K562 (cell line): ENCODE measurements around the gene RASEF. TPM values are rescaled to one million over a fixed set of nuclear protein-coding genes. Genes with fewer than 3 reads are reported as not detected.

Experiments
- ATAC-seq: fragments of 200-7000 bp; cut with Tn5 transposase; 3 replicates; pipeline ENCODE4 v1.9.1; 2020; ENCODE audit warnings: moderate library complexity
- BruUV-seq: library from RNA; stranded (reverse); fragments of 400-500 nt; replicated peaks from 2 replicates; lab custom pipeline; 2021; lab: Mats Ljungman, UMichigan
- CTCF ChIA-PET: fragments of 300-600 bp; formaldehyde crosslinking; extraction: SDS; loops from one replicate; lab custom pipeline; 2021; ENCODE audit warnings: low intra/inter-chr PET ratio; lab: Yijun Ruan, JAX
- POLR2A ChIA-PET: fragments of 300-600, 350-650 bp; sonication (Branson Sonifier 250); formaldehyde crosslinking; extraction: SDS; loops from one replicate; lab custom pipeline; 2021; ENCODE audit warnings: antibody characterized with exemption, inconsistent platforms; lab: Yijun Ruan, JAX
- DNase-seq, 4 experiments: peaks; one replicate each; pipeline versions ENCODE4 v3.0.0 to v3.0.0-alpha.2; 2011 to 2018; ENCODE audit warnings: low spot score in 3 of 4, mixed read lengths in 3 of 4; ENCODE audit errors: extremely low read depth in 1 of 4
- FAIRE-seq: peaks from 2 replicates; lab custom pipeline; 2011; peaks lifted over from hg19 to GRCh38; lab: Jason Lieb, UNC
- H2AFZ ChIP-seq: 2 replicates; pipeline ENCODE4 v1.6.0; 2011; ENCODE audit warnings: low read depth, low read length, control low read depth, inconsistent platforms
- H3K27ac ChIP-seq: fragments of 200-600 bp; 3 replicates; pipeline ENCODE4 v1.8.0; 2011; ENCODE audit warnings: low read depth, mild to moderate bottlenecking, control low read depth, inconsistent platforms, low read length, moderate library complexity, mixed read lengths; ENCODE audit errors: extremely low read depth
- H3K27me3 ChIP-seq, 2 experiments: fragments of 300-600 bp in 1 of 2; 2 replicates in 1 of 2; 3 replicates in 1 of 2; pipeline versions ENCODE4 v1.6.0 to v1.8.0; 2011; ENCODE audit warnings: inconsistent platforms in 2 of 2, low read length in 2 of 2, mild to moderate bottlenecking in 1 of 2, mixed read lengths in 1 of 2, moderate library complexity in 1 of 2; ENCODE audit not compliant: control insufficient read depth in 2 of 2, insufficient read depth in 2 of 2
- H3K36me3 ChIP-seq: fragments of 300-600 bp; 3 replicates; pipeline ENCODE4 v1.8.0; 2011; ENCODE audit warnings: mild to moderate bottlenecking, low read length, inconsistent platforms; ENCODE audit not compliant: control insufficient read depth, insufficient read depth
- H3K4me1 ChIP-seq, 2 experiments: fragments of 200-600 bp in 1 of 2; replicated peaks in 1 of 2; 2 replicates in 1 of 2; 3 replicates in 1 of 2; pipeline versions ENCODE4 v1.5.1 to v1.8.0; 2011; ENCODE audit warnings: inconsistent platforms in 2 of 2, low read length in 2 of 2, mild to moderate bottlenecking in 1 of 2, mixed read lengths in 1 of 2, moderate library complexity in 1 of 2; ENCODE audit not compliant: control insufficient read depth in 2 of 2, insufficient read depth in 2 of 2
- H3K4me2 ChIP-seq: 2 replicates; pipeline ENCODE4 v1.6.1; 2011; ENCODE audit warnings: low read length, control low read depth, inconsistent platforms, mixed read lengths; ENCODE audit not compliant: insufficient read depth
- H3K4me3 ChIP-seq: fragments of 200-600 bp; sonication (generic), shearing (Covaris generic); 2 replicates; pipeline ENCODE4 v1.5.1; 2016; ENCODE audit warnings: control low read depth, inconsistent platforms
- H3K79me2 ChIP-seq: fragments of 200-600 bp; 3 replicates; pipeline ENCODE4 v1.8.0; 2011; ENCODE audit warnings: low read length, inconsistent platforms; ENCODE audit not compliant: control insufficient read depth, insufficient read depth
- H3K9ac ChIP-seq, 2 experiments: 2 replicates each; pipeline versions ENCODE4 v1.6.0 to v1.6.1; 2011; ENCODE audit warnings: low read depth in 2 of 2, low read length in 2 of 2, control low read depth in 1 of 2, inconsistent platforms in 1 of 2, mild to moderate bottlenecking in 1 of 2, mixed read lengths in 1 of 2; ENCODE audit not compliant: insufficient read depth in 1 of 2
- H3K9me1 ChIP-seq: one replicate; pipeline ENCODE4 v1.6.0; 2011; ENCODE audit warnings: inconsistent platforms, mild to moderate bottlenecking, low read length, moderate library complexity; ENCODE audit not compliant: control insufficient read depth, insufficient read depth
- H3K9me3 ChIP-seq: replicated peaks from 2 replicates; pipeline ENCODE4 v1.5.1; 2011; ENCODE audit warnings: low read depth, low read length, inconsistent platforms; ENCODE audit not compliant: control insufficient read depth, insufficient read depth
- H4K20me1 ChIP-seq: replicated peaks from 2 replicates; pipeline ENCODE4 v1.6.1; 2011; ENCODE audit warnings: low read length, inconsistent platforms, mixed read lengths; ENCODE audit not compliant: control insufficient read depth, insufficient read depth
- C11orf30 ChIP-seq: fragments of 450-650 bp; IDR thresholded peaks from 2 replicates; pipeline ENCODE4 v1.6.1; 2016; ENCODE audit warnings: low read depth, mild to moderate bottlenecking
- E2F6 ChIP-seq, 2 experiments: IDR thresholded peaks; 2 replicates each; pipeline ENCODE4 v1.6.1; 2011; ENCODE audit warnings: borderline replicate concordance in 1 of 2, control low read depth in 1 of 2, low read depth in 1 of 2, low read length in 1 of 2, mild to moderate bottlenecking in 1 of 2, mixed read lengths in 1 of 2, moderate library complexity in 1 of 2; ENCODE audit not compliant: insufficient read depth in 1 of 2, insufficient read length in 1 of 2, poor library complexity in 1 of 2, severe bottlenecking in 1 of 2; ENCODE audit errors: extremely low read depth in 1 of 2
- HDAC8 ChIP-seq: fragments of 450-650 bp; IDR thresholded peaks from 2 replicates; pipeline ENCODE4 v1.6.1; 2016; ENCODE audit warnings: mild to moderate bottlenecking, missing genetic modification characterization, moderate library complexity, missing compliant biosample characterization
- KAT8 ChIP-seq: fragments of 450-650 bp; IDR thresholded peaks from 2 replicates; pipeline ENCODE4 v1.6.1; 2016; ENCODE audit warnings: low read depth, mild to moderate bottlenecking
- RCOR1 ChIP-seq, 2 experiments: IDR thresholded peaks; 2 replicates each; pipeline ENCODE4 v1.6.1; 2012; ENCODE audit warnings: low read depth in 2 of 2, low read length in 2 of 2, borderline replicate concordance in 1 of 2, improper control_type of control experiment in 1 of 2
- SETDB1 ChIP-seq: IDR thresholded peaks from one replicate; pipeline ENCODE4 v1.6.1; 2012; ENCODE audit warnings: low read length, control low read depth, inconsistent platforms
- SUPT5H ChIP-seq: fragments of 450-650 bp; IDR thresholded peaks from 2 replicates; pipeline ENCODE4 v1.6.1; 2016
- TGIF2 ChIP-seq: sonication (generic); formaldehyde crosslinking; IDR thresholded peaks from 2 replicates; pipeline ENCODE4 v1.8.1; 2022; ENCODE audit warnings: mild to moderate bottlenecking, missing genetic modification reagents, moderate library complexity
- ZC3H4 ChIP-seq: sonication (generic); formaldehyde crosslinking; IDR thresholded peaks from 2 replicates; pipeline ENCODE4 v1.9.0; 2021; ENCODE audit warnings: missing genetic modification reagents, borderline replicate concordance
- ZNF217 ChIP-seq: sonication (generic); formaldehyde crosslinking; IDR thresholded peaks from 2 replicates; pipeline ENCODE4 v1.8.0; 2022; ENCODE audit warnings: mild to moderate bottlenecking, missing genetic modification reagents
- ZNF57 ChIP-seq: fragments of 450-650 bp; formaldehyde crosslinking; IDR thresholded peaks from 2 replicates; pipeline ENCODE4 v1.4.0; 2020; ENCODE audit warnings: mild to moderate bottlenecking, moderate library complexity
- WGBS: fragments of 100-300 bp; shearing (Covaris generic); methylation state at CpG from one replicate; pipeline ENCODE4 v1.1.6; 2016; ENCODE audit warnings: low coverage, mixed read lengths; ENCODE audit not compliant: insufficient coverage; ENCODE audit errors: missing lambda C conversion rate; 5-methylcytosine and 5-hydroxymethylcytosine counted together
- in situ Hi-C: fragments of 300-500 bp; cut with MboI; formaldehyde crosslinking; loops from 4 replicates; pipeline ENCODE4 v1.15.0; 2018; ENCODE audit warnings: inconsistent platforms, mixed read lengths
- intact Hi-C: fragments of 100-400 bp; cut with micrococcal nuclease; formaldehyde crosslinking; loops from 2 replicates; pipeline ENCODE4 v1.14.2; 2022
- polyA plus RNA-seq, 8 experiments: library from polyadenylated mRNA; depleted of rRNA in 4 of 8; stranded (reverse) in 5 of 8; unstranded in 3 of 8; fragments of >200 nt; fragmentation: Nextera tagmentation in 2 of 8; fragmentation: Illumina TruSeq in 1 of 8; extraction: Ambion mirVana in 2 of 8; extraction: Trizol in 1 of 8; gene quantifications; 2 replicates each; pipeline versions ENCODE4 v1.2.1 to v1.2.3, GENCODE V29; 2011 to 2014; ENCODE audit warnings: inconsistent platforms in 1 of 8, missing spikeins in 1 of 8
- total RNA-seq, 7 experiments: library from RNA; depleted of rRNA in 6 of 7; stranded (reverse); fragments of >200 nt in 6 of 7; fragmentation: Illumina TruSeq in 2 of 7; extraction: Trizol in 2 of 7; gene quantifications; 2 replicates each; pipeline versions ENCODE4 v1.2.1 to v1.2.3, GENCODE V29; 2011 to 2021; ENCODE audit warnings: low replicate concordance in 1 of 7

RASEF gene
- total and polyA plus RNA-seq, 9 of the 15 experiments (the other 6 are each of a cell fraction or from before 2014, with no cell fraction given): 0.01 to 0.18 (median 0.11) TPM; not detected in 4

DNA sequence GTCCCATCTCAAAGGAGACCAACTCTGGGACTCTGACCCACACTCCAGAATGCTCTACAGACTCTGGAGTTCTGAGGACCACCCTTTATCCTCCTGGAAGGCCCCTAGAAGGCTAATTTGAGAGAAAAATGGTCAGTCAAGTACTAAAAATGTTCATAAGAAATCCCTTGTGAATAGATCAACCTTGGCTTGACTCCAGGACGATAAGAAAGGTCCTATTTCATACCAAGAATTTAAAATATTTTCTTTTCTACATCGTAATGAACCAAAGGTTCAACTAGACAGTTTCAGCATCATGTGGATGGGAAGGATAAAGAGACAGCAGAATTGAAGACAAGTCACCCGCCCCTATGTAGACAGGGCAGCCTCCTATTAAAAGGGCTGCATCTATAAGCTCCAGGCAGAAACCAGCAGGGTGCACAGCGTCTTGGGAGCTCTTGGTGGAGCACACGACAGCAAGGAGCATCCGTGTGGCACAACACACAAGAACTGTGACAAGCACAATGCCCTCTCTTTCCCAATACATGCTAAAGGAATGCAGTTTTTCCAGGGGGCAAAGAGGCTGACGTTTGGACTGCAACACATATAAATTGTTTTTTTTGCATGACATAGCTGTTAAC, 38.3 kb downstream of the RASEF start (continued):
- no peak for TF ChIP-seq TGIF2 (CRISPR knock-in tag)
- TF ChIP-seq RCOR1 (IDR thresholded peaks at IDR 0.05; ENCODE audit: borderline replicate concordance in 1 of 2, low read depth in 2 of 2, low read length in 2 of 2): no peak
- TF ChIP-seq HDAC8 (tag): no peak
- TF ChIP-seq E2F6 (IDR thresholded peaks at IDR 0.05; ENCODE audit: borderline replicate concordance in 1 of 2, extremely low read depth in 1 of 2, insufficient read depth in 1 of 2, insufficient read length in 1 of 2, low read depth in 1 of 2, low read length in 1 of 2, poor library complexity in 1 of 2, severe bottlenecking in 1 of 2): no peak

DNA sequence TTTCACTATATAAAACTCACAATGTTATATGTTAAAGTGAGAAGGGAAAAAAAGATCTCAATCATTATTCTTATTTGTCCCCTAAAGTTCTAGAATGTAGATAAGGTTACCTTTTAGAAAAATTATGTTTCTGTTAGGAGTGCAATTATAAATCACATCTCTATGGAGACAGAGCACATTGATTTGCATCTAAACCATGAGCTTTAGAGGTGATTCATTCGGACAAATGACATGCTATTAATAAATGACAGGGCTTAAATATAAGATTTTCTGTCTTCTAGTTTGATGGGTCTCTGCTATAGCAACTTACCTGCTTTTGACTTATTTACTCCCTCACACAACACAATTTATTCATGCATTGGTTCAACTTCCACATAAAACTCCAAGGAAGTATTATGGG, 39.8 kb downstream of the RASEF start:
- intact Hi-C loops (no loop called here), in situ Hi-C loops (no loop called here)
- TF ChIP-seq ZNF217 (CRISPR knock-in tag) (no peak), KAT8 (no peak), SUPT5H (no peak), ZNF57 (no peak), ZC3H4 (CRISPR knock-in tag) (no peak), SETDB1 (no peak), C11orf30 (no peak)
- Histone ChIP-seq H3K79me2 (no peaks in the 10 kb centered on the region), H2AFZ (no peak overlapping the region), H3K9me1 (no peaks in the 10 kb centered on the region), H3K27me3 (no peaks in the 10 kb centered on the region), H3K27ac (no peak overlapping the region), H3K9ac (no peak overlapping the region), H3K4me1 (no peaks in the 10 kb centered on the region), H4K20me1 (no peaks in the 10 kb centered on the region), H3K36me3 (no peaks in the 10 kb centered on the region), H3K9me3 (no peaks in the 10 kb centered on the region), H3K4me2 (no peak overlapping the region), H3K4me3 (no peak overlapping the region)
- no peak for ATAC-seq
- no peak for DNase-seq
- ChIA-PET CTCF (no interaction called here), POLR2A (no interaction called here)
- FAIRE-seq: no peak
- BruUV-seq: no TSS peak
- 0% methylated on average over 1 of the region's 1 CpG for WGBS
